ENCODE data around the gene OR7G1. TPM values are rescaled to one million over a fixed set of nuclear protein-coding genes. Genes with fewer than 3 reads are reported as not detected.
A peak's percentile ranks its signal among the peaks of the same experiment; 100 is the strongest.

OR7G1 gene
- total and polyA plus RNA-seq, 2 of the 8 experiments (the other 6 are each of a cell fraction or from before 2014, with no cell fraction given), result not detected

DNA sequence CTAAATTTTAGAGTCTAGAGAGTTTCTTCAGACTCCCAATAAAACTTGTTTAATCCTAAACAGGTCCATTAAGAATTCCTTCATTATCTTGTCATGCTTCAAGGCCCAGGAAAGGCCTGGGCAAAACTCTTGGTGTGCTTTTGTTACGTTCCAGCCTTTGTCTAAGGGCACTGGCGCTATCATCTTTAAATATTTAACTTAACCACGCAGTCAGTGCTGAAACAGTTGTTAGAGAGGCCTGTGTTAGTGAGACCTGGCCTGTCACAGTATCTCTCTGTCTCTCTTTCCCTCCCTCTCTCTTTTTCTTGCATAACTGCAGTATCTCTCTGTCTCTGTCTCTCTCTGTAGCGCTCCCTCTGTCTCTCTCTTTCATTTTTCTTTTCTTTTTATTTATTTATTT is 36.9 kb downstream of the OR7G1 start:
- H4K91ac ChIP-seq (replicated peaks; ENCODE audit: insufficient read length, low read length), result no peak overlapping the region
- TF ChIP-seq, protein P1, sequence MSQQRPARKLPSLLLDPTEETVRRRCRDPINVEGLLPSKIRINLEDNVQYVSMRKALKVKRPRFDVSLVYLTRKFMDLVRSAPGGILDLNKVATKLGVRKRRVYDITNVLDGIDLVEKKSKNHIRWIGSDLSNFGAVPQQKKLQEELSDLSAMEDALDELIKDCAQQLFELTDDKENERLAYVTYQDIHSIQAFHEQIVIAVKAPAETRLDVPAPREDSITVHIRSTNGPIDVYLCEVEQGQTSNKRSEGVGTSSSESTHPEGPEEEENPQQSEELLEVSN (IDR thresholded peaks at IDR 0.05), result no peak
- TF ChIP-seq SP4 (IDR thresholded peaks at IDR 0.05; ENCODE audit: low read length) (no peak), CREB1 (IDR thresholded peaks at IDR 0.05) (no peak), CEBPB (IDR thresholded peaks at IDR 0.05; ENCODE audit: low read depth, low read length) (no peak), MAFK (IDR thresholded peaks at IDR 0.05; ENCODE audit: low read depth, low read length) (no peak), RNF2 (IDR thresholded peaks at IDR 0.05; ENCODE audit: borderline replicate concordance, low read depth, low read length, missing control alignments, poor library complexity, severe bottlenecking) (no peak), PHF8 (conservative IDR thresholded peaks at IDR 0.05; ENCODE audit: low read depth, low read length) (no peak), CBX5 (IDR thresholded peaks at IDR 0.05; ENCODE audit: low read depth, low read length) (no peak), TCF12 (IDR thresholded peaks at IDR 0.05; ENCODE audit: low read depth, low read length) (no peak), SRF (IDR thresholded peaks at IDR 0.05; ENCODE audit: low read depth, low read length) (no peak), BACH1 (IDR thresholded peaks at IDR 0.05; ENCODE audit: low read length) (no peak), JUND (IDR thresholded peaks at IDR 0.05; ENCODE audit: low read length) (no peak), POU5F1 (IDR thresholded peaks at IDR 0.05; ENCODE audit: low read depth, low read length) (no peak)
- TF ChIP-seq, protein P2, sequence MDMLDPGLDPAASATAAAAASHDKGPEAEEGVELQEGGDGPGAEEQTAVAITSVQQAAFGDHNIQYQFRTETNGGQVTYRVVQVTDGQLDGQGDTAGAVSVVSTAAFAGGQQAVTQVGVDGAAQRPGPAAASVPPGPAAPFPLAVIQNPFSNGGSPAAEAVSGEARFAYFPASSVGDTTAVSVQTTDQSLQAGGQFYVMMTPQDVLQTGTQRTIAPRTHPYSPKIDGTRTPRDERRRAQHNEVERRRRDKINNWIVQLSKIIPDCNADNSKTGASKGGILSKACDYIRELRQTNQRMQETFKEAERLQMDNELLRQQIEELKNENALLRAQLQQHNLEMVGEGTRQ (IDR thresholded peaks at IDR 0.05; ENCODE audit: low read length), result no peak

More for the DNA sequence above, 36.9 kb downstream of the OR7G1 start:
- no peak overlapping the region for H4K5ac ChIP-seq (ENCODE audit: insufficient read length, low read depth, low read length)
- H3K23ac ChIP-seq (ENCODE audit: insufficient read length), result no peak overlapping the region
- no peak overlapping the region for H3K4me3 ChIP-seq (ENCODE audit: extremely low read depth in 1 of 4, insufficient read depth in 2 of 4, low read depth in 3 of 4, low read length in 4 of 4)
- ChIA-PET POLR2A (ENCODE audit: partially characterized antibody) (no interaction called here), CTCF (ENCODE audit: partially characterized antibody) (interaction anchor here (0.7 kb wide), 1 partner anchor 486 kb away, joined by 3 read pairs; no protein-coding TSS in a partner anchor)
- H3K79me1 ChIP-seq (ENCODE audit: low read depth, low read length), result no peaks in the 10 kb centered on the region
- H4K20me1 ChIP-seq (replicated peaks in 1 of 2; ENCODE audit: control insufficient read depth in 1 of 2, insufficient read depth in 2 of 2, low read length in 2 of 2), result no peaks in the 10 kb centered on the region
- H2AK5ac ChIP-seq (ENCODE audit: low read depth, low read length), result no peak overlapping the region
- no peak overlapping the region for H2AFZ ChIP-seq (ENCODE audit: low read length)
- H2BK20ac ChIP-seq (ENCODE audit: low read length), result 0 out of 2 replicates have a peak overlapping the region, but pooled peaks have one; percentile 72
- H3K9ac ChIP-seq (replicated peaks in 1 of 4; ENCODE audit: extremely low read depth in 1 of 4, low read depth in 3 of 4, low read length in 3 of 4), result no peak overlapping the region
- no peaks in the 10 kb centered on the region for H3K36me3 ChIP-seq (ENCODE audit: control insufficient read depth in 2 of 4, insufficient read depth in 4 of 4, low read length in 3 of 4)
- no peaks in the 10 kb centered on the region for H3K9me3 ChIP-seq (ENCODE audit: insufficient read depth in 2 of 2, low read depth in 1 of 2, low read length in 1 of 2)
- H2BK5ac ChIP-seq (ENCODE audit: low read depth, low read length), result no peak overlapping the region
- no peak overlapping the region for H3K14ac ChIP-seq (ENCODE audit: insufficient read length)
- no peak overlapping the region for H2BK15ac ChIP-seq (ENCODE audit: low read length)
- no peaks in the 10 kb centered on the region for H3K79me2 ChIP-seq (ENCODE audit: control insufficient read depth in 1 of 2, insufficient read depth in 2 of 2, low read length in 2 of 2)
- H3K23me2 ChIP-seq (ENCODE audit: low read depth, low read length), result no peaks in the 10 kb centered on the region
- H2BK120ac ChIP-seq (replicated peaks; ENCODE audit: low read depth, low read length), result no peak overlapping the region
- H3K27me3 ChIP-seq (replicated peaks in 1 of 4; ENCODE audit: control insufficient read depth in 3 of 4, extremely low read depth in 1 of 4, insufficient read depth in 3 of 4, low read length in 3 of 4), result no peaks in the 10 kb centered on the region
- FAIRE-seq (no peak), DNase-seq (ENCODE audit: low read depth in 1 of 2, low spot score in 2 of 2) (no peak)
- H3K27ac ChIP-seq (ENCODE audit: low read depth, low read length), result no peak overlapping the region
- H2BK12ac ChIP-seq (ENCODE audit: low read depth, low read length), result peak overlapping the region; percentile 50; the same call in 1 of the 2 replicates
- H4K8ac ChIP-seq (ENCODE audit: extremely low read depth, insufficient read depth, low read length), result no peak overlapping the region
- H3K4ac ChIP-seq (replicated peaks; ENCODE audit: insufficient read length, low read depth, low read length), result no peak overlapping the region
- no peak overlapping the region for H3K4me2 ChIP-seq (ENCODE audit: insufficient read depth in 1 of 2, low read depth in 2 of 2, low read length in 2 of 2)
- WGBS, 2 experiments (ENCODE audit: extremely low coverage in 1 of 2, insufficient coverage in 1 of 2, insufficient read length in 1 of 2, insufficient replicate concordance in 2 of 2, low coverage in 1 of 2, low lambda C conversion rate in 2 of 2, missing lambda C conversion rate in 1 of 2), result 81% methylated on average over 4 of the region's 4 CpGs; no CpG with 5 or more reads in 1 of the 2 experiments
- peaks cover 6 to 15% (median 10%) of the 10 kb centered on the region in 4 experiments for H3K4me1 ChIP-seq (replicated peaks in 1 of 4; ENCODE audit: control insufficient read depth in 3 of 4, insufficient read depth in 4 of 4, low read length in 3 of 4)
- no peak overlapping the region for H3K18ac ChIP-seq (ENCODE audit: extremely low read depth, low read length)
- H3K56ac ChIP-seq (replicated peaks; ENCODE audit: insufficient read length, low read depth, low read length), result no peak overlapping the region

Measured in H1 (cell line).